GM23338 (cell line): ENCODE data around the gene UBE2J1.

Experiments used
- CREB1 ChIP-seq: fragments of 250-450 bp; sonication (Bioruptor Pico); IDR thresholded peaks from 2 replicates; pipeline ENCODE4 v1.5.0; 2020; ENCODE audit warnings: low read depth, mild to moderate bottlenecking, moderate library complexity
- EZH2 ChIP-seq: fragments of 200-600 bp; sonication (generic); IDR thresholded peaks from one replicate; pipeline ENCODE4 v1.8.0; 2017; ENCODE audit warnings: antibody characterized with exemption, mild to moderate bottlenecking, low read depth; ENCODE audit not compliant: unreplicated experiment
- EZH2phosphoT487 ChIP-seq: fragments of 200-600 bp; sonication (generic); IDR thresholded peaks from one replicate; pipeline ENCODE4 v1.8.1; 2018; ENCODE audit warnings: antibody characterized with exemption; ENCODE audit not compliant: unreplicated experiment
- JUNB ChIP-seq: IDR thresholded peaks from one replicate; pipeline ENCODE4 v1.6.1; 2016; ENCODE audit warnings: antibody characterized with exemption; ENCODE audit not compliant: unreplicated experiment
- POLR2AphosphoS5 ChIP-seq: IDR thresholded peaks from 2 replicates; pipeline ENCODE4 v1.6.1; 2016; ENCODE audit warnings: antibody characterized with exemption, low read depth
- STAT1 ChIP-seq: IDR thresholded peaks from one replicate; pipeline ENCODE4 v1.6.1; 2016; ENCODE audit warnings: antibody characterized with exemption; ENCODE audit not compliant: unreplicated experiment
- ZNF114 ChIP-seq: fragments of 250-450 bp; sonication (Bioruptor Pico); IDR thresholded peaks from 2 replicates; pipeline ENCODE4 v1.5.0; 2020; ENCODE audit warnings: mild to moderate bottlenecking, moderate library complexity
- ZNF331 ChIP-seq: fragments of 250-450 bp; sonication (Bioruptor Pico); IDR thresholded peaks from 2 replicates; pipeline ENCODE4 v1.5.0; 2020; ENCODE audit warnings: low read depth, mild to moderate bottlenecking, moderate library complexity
- TF ChIP-seq, protein P1 (sequence below), 2 experiments: fragments of 200-600 bp in 1 of 2; sonication (generic) in 1 of 2; conservative IDR thresholded peaks; 2 replicates each; pipeline versions ENCODE4 v1.5.1 to v1.6.1; 2016 to 2017; ENCODE audit warnings: antibody characterized with exemption in 2 of 2, low read depth in 2 of 2, mild to moderate bottlenecking in 2 of 2, moderate library complexity in 1 of 2
- TF ChIP-seq, protein P2 (sequence below): IDR thresholded peaks from 2 replicates; pipeline ENCODE4 v1.6.1; 2016; ENCODE audit warnings: antibody characterized with exemption
- TF ChIP-seq, protein P3 (sequence below): IDR thresholded peaks from one replicate; pipeline ENCODE4 v1.6.1; 2018; ENCODE audit warnings: antibody characterized with exemption; ENCODE audit not compliant: unreplicated experiment

DNA sequence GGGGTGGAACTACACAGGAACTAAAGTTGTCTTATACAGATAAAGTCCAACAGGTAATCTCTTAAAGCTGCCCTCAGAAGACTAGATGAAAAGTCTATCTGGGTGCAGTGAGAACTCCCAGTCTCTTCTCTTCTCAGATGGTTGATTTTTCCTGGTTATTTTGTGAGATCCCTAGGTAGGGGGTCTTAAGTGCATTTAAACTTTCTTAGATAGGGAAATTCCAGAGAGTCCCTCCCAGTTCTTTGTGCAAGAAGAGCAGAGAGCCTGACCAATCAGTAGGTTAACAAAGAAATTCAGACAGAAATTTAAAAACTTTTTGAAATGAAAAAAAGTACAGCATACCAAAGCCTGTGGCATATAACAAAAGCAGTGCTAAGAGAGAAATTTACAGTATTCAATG lies 35.5 kb downstream of the UBE2J1 start:
- TF ChIP-seq, protein P1, sequence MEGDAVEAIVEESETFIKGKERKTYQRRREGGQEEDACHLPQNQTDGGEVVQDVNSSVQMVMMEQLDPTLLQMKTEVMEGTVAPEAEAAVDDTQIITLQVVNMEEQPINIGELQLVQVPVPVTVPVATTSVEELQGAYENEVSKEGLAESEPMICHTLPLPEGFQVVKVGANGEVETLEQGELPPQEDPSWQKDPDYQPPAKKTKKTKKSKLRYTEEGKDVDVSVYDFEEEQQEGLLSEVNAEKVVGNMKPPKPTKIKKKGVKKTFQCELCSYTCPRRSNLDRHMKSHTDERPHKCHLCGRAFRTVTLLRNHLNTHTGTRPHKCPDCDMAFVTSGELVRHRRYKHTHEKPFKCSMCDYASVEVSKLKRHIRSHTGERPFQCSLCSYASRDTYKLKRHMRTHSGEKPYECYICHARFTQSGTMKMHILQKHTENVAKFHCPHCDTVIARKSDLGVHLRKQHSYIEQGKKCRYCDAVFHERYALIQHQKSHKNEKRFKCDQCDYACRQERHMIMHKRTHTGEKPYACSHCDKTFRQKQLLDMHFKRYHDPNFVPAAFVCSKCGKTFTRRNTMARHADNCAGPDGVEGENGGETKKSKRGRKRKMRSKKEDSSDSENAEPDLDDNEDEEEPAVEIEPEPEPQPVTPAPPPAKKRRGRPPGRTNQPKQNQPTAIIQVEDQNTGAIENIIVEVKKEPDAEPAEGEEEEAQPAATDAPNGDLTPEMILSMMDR (conservative IDR thresholded peaks at IDR 0.05; ENCODE audit: low read depth in 2 of 2): no peak
- no peak for TF ChIP-seq EZH2
- no peak for TF ChIP-seq POLR2AphosphoS5
- no peak for TF ChIP-seq ZNF331 (CRISPR knock-in tag)
- TF ChIP-seq, protein P2, sequence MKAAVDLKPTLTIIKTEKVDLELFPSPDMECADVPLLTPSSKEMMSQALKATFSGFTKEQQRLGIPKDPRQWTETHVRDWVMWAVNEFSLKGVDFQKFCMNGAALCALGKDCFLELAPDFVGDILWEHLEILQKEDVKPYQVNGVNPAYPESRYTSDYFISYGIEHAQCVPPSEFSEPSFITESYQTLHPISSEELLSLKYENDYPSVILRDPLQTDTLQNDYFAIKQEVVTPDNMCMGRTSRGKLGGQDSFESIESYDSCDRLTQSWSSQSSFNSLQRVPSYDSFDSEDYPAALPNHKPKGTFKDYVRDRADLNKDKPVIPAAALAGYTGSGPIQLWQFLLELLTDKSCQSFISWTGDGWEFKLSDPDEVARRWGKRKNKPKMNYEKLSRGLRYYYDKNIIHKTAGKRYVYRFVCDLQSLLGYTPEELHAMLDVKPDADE: no peak
- TF ChIP-seq EZH2phosphoT487: no peak
- TF ChIP-seq CREB1: no peak
- TF ChIP-seq, protein P3, sequence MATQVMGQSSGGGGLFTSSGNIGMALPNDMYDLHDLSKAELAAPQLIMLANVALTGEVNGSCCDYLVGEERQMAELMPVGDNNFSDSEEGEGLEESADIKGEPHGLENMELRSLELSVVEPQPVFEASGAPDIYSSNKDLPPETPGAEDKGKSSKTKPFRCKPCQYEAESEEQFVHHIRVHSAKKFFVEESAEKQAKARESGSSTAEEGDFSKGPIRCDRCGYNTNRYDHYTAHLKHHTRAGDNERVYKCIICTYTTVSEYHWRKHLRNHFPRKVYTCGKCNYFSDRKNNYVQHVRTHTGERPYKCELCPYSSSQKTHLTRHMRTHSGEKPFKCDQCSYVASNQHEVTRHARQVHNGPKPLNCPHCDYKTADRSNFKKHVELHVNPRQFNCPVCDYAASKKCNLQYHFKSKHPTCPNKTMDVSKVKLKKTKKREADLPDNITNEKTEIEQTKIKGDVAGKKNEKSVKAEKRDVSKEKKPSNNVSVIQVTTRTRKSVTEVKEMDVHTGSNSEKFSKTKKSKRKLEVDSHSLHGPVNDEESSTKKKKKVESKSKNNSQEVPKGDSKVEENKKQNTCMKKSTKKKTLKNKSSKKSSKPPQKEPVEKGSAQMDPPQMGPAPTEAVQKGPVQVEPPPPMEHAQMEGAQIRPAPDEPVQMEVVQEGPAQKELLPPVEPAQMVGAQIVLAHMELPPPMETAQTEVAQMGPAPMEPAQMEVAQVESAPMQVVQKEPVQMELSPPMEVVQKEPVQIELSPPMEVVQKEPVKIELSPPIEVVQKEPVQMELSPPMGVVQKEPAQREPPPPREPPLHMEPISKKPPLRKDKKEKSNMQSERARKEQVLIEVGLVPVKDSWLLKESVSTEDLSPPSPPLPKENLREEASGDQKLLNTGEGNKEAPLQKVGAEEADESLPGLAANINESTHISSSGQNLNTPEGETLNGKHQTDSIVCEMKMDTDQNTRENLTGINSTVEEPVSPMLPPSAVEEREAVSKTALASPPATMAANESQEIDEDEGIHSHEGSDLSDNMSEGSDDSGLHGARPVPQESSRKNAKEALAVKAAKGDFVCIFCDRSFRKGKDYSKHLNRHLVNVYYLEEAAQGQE: no peak
- no peak for TF ChIP-seq JUNB
- TF ChIP-seq ZNF114 (CRISPR knock-in tag): no peak
- no peak for TF ChIP-seq STAT1
